ENCODE data around the gene PKIB. TPM values are rescaled to one million over a fixed set of nuclear protein-coding genes. Genes with fewer than 3 reads are reported as not detected.

PKIB gene
- total RNA-seq, 1 donor from 2014 or later = 4.1 TPM

DNA sequence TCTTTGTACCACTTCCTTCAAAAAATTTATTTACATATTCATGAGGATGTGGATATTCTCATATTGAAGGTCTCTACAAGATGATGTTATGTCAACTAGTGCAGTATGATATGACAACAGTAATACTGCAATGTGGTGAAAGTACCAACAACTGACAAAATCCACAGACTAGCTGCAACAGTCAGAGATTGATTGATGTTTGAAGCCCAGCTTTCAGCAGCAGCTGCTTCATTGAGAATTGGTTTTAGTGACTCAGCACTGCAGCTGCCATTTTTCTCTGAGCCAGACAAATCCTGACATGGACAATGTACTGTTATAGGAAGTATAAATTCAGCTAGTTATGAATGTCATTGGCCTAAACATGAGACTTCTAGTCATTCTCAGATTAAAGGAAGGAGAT lies 53.8 kb downstream of the PKIB start:
- FAIRE-seq (no peak), DNase-seq (ENCODE audit: low spot score in 2 of 2) (no peak)

DNA sequence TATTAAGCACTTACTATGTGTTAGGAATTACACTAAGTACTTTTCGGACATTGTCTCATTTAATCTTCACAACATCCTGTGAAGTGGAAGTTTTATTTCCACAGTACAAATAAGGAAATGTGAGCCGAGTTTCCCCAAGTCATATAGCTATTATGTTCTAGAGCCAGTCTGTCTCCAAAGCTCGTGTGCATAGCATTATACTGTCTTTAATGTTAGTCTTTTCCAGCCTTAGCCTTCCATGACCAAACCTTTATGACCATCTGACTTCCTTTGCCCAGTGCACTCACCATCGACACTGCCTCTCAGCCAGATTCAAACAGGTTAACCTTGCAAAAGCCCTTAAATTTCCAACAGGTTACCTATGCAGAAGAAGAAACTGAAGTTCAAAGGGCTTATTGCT lies 55.7 kb downstream of the PKIB start:
- DNase-seq (ENCODE audit: low spot score in 2 of 2) (no peak), FAIRE-seq (no peak)

DNA sequence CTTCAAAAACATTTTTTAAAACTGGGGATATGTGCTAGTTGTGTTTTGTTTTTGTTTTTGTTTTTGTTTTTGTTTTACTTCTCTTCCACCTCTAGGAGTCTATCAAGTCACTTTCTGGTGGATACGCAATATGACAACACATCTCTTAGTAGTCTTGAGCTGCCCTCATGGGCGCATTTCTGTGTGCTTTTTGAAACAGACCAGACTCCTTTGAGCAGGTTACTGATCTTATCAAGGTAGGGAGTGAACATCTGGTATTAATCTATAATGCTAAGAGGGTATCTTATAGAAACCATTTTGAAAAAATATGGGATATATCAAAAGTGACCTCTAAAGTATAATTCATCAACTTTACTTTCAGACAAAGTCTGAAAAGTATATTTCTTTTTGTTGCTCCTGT lies 56.2 kb downstream of the PKIB start:
- FAIRE-seq (no peak), DNase-seq (ENCODE audit: low spot score in 2 of 2) (no peak)

DNA sequence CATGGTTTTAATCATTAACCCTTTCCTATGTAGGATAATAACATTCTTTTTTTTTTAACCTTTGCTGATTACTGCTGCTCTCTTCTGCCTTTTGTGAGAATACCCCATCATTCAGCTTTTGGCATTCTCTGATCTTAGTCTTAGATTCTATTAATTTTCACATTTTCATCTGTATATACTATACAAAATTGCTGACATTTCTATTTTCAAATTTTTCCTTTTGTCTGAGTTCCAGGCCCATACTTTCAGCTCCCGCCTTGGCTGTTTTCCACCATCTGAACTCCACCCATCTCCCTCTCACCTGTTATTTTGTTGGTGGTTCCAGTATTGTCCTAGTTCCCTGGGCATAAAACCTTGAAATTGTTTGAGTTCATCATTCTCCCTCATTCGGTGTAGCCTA lies 59.2 kb downstream of the PKIB start:
- DNase-seq (ENCODE audit: low spot score in 2 of 2) (no peak), FAIRE-seq (no peak)

DNA sequence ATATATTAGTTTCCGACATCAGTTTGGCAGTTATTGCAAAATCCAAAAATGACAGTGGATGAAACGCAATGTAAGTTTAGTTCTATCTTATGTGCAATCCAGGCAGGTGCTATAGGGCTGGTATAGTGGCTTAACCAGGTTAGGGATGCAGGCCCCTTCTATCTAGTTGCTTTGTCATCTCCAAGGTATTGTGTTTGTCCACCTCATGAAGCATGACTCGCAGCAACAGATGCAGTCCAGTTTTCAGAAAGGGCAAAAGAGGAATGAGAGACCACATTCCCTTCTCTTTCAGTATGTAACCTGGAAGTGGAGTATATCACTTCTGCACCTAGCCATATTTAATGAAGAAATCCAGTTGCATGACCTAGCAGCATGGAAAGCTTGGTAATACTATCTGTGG lies 59.7 kb downstream of the PKIB start:
- FAIRE-seq = no peak
- DNase-seq (ENCODE audit: low spot score in 2 of 2) = no peak

DNA sequence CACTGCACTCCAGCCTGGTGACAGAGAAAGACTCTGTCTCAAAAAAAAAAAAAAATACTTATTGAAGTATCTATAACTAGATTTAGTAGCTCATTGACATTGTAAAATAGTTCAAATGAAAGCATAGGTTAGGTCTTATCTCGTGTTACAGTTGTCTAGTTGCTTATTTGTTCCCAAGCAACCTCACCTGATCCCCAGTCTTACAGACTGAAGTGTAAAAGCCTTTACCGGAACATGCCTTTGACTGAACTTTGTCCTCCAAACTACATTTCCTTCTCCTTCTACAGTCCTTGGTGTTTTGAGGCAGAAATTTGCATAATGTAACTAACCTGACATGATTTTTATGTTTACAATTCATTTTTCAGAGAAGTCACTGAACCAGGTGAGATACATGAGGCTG lies 61.0 kb downstream of the PKIB start:
- FAIRE-seq = no peak
- DNase-seq (ENCODE audit: low spot score in 2 of 2) = no peak

DNA sequence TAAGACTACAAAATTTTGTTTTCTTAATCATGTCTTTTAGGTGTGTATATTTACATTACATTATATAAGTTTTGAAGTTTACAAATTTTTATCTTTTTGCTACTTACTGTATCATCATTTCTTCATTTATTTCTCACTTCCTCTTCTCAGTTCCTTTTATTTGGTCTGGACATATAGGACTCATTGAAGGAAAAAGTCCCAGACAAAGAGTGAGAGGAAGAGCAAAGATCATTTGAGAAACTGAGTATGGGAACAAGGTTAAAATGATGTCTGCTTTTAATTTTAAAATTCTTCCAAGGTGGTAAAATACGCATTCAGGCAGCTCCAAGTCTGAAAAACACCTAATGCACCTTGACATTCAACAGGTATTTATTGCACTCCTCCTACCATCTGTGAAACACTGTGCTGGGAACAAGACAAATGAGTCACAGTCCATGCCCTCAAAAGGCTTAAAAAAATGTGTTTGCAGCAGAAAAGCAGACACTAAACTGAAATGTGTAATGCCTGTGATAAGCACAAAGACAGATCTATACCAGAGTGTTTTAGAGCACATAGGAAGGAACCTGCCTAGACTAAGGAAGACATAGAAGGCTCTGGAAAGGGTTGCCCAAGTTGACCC lies 63.2 kb downstream of the PKIB start:
- no peak for FAIRE-seq
- DNase-seq (ENCODE audit: low spot score in 2 of 2) = no peak

DNA sequence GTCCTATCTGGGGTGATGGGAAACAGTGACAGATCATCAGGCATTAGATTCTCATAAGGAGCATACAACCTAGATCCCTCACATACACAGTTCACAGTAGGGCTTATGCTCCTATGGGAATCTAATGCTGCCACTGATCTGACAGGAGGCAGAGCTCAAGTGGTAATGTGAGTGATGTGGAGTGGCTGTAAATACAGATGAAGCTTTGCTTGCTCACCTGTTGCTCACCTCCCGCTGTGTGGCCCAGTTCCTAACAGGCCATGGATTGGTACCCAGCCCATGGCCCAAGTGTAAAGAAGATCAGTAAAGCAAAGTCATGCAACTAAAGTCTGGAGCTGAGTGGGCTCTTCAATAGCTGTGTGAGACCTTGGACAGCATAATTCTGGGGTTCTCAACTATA lies 65.9 kb downstream of the PKIB start:
- FAIRE-seq = no peak

DNA sequence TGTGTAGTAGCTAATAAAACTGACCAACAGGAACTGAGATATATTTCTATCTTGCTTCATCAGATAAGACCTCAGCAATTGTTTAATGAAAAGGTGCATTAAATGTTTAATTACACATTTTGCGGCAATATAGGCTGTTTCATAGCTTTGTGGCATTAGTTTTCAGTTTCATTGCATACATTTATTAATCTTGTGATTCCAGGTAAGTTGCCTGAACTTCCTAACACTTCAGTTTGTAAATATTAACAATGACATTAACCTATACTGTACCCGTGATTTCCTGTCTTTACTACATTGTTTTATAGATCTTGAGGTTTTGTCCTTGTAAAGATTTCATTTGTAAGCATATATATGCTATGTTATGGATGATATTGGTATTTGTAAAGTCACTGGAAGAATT lies 66.5 kb downstream of the PKIB start:
- no peak for FAIRE-seq
- no peak for DNase-seq (ENCODE audit: low spot score in 2 of 2)

More for the DNA sequence above, 65.9 kb downstream of the PKIB start:
- no peak for DNase-seq (ENCODE audit: low spot score in 2 of 2)

DNA sequence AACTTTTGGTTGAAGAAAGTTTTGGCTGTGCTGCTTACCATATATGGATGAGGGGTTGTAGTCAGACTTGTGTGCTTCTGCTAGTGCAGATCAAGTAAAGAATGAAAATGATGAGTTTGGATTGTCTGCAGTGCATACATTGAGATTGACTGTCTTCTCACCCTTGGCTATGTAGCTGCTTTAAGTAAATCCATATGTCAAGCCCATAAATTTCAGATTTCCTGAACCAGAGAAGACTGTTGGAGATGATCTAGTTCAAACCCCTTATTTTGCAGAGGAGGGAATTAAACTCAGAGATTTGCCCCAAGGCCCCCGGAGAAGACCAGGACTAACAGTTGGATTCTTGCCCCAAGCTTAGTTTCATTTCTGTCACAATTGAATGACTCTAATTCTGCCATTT lies 67.2 kb downstream of the PKIB start:
- FAIRE-seq (no peak), DNase-seq (ENCODE audit: low spot score in 2 of 2) (no peak)

DNA sequence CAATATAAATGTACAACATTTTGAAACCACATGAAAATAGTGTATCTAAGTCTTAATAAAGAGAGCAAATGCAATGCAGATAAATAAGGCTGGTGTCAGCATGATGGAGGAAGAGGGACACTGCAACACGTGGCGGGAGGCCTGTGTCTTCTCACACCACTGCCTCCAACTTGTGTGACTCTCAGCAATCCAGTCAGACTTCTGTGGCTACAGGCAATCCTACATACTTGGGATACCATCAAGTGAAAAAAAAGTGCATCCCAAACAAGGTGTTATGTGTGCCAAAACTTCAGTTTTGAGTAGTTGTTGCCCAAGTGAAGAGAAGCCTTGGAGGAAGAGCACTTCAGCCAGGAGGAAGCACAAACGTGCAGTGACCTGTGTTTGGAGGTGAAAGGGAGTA lies 68.6 kb downstream of the PKIB start:
- DNase-seq (ENCODE audit: low spot score in 2 of 2) (no peak), FAIRE-seq (no peak)

DNA sequence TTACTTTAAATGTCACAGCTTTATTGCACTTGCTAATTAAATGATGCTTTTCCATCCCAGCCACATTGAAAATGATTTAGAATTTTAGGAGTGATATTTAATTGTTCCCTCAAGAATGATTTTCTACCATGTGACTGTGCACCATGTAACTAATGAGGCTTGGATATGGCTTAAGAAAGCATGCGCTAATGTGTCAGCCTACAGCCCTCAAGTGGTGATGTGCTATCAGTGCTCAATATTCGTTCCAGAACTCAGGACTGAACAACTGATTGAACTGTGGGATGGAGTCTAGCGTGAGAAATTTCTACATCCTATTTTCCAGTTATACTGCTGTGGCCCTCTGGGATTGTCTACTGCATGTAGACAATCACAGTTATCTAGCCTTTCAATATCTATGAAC lies 71.5 kb downstream of the PKIB start:
- no peak for DNase-seq (ENCODE audit: low spot score in 2 of 2)
- no peak for FAIRE-seq

DNA sequence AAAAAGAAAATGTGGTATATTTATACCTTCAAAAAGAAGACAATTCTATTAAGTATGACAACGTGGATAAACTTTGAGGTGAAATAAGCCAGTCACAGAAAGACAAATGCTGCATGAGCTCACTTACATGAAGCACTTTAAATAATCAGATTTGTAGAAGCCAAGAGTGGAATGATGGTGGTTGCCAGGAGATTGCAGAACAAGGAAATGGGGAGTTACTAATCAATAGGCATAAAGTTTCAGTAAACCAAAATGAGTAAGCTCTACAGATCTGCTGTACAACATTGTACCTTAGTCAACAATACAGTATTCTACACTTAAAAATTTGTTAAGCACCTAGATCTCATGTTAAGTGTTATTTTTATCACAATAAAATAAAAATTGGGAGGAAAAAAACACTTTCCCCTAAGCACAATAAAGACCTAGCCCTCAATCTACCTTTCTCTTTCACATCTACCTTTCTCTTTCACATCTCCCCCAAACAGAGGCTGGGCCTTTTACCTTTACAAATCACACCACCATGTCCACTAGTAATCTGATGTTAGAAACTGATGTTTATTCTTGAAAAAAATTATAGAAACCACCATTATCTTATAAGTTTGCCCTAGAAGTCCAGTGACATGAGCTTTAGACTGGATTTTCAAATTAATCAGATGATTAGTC lies 73.9 kb downstream of the PKIB start:
- DNase-seq (ENCODE audit: low spot score in 2 of 2) (no peak), FAIRE-seq (no peak)

DNA sequence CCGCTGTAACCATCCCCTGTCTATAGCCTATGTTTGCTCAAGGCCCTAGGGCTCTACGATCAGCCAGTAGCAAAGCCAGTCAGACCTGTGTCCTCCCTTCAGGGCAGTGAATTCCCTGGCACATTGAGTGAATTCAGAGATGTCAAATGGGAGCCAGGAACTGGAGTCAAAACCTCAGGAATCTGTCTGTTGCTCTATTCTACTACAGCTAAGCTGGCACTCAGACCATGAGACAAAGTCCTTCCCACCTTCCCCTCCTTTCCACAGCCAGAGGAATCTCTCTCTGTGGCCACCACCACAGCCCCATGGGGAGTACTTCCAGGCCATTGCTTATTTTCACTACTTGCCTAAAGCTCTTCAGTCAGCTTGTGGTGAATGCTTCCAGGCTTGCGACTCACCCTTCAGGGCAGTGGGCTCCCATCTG lies 82.0 kb downstream of the PKIB start:
- no peak for DNase-seq (ENCODE audit: low spot score in 2 of 2)
- FAIRE-seq = no peak

DNA sequence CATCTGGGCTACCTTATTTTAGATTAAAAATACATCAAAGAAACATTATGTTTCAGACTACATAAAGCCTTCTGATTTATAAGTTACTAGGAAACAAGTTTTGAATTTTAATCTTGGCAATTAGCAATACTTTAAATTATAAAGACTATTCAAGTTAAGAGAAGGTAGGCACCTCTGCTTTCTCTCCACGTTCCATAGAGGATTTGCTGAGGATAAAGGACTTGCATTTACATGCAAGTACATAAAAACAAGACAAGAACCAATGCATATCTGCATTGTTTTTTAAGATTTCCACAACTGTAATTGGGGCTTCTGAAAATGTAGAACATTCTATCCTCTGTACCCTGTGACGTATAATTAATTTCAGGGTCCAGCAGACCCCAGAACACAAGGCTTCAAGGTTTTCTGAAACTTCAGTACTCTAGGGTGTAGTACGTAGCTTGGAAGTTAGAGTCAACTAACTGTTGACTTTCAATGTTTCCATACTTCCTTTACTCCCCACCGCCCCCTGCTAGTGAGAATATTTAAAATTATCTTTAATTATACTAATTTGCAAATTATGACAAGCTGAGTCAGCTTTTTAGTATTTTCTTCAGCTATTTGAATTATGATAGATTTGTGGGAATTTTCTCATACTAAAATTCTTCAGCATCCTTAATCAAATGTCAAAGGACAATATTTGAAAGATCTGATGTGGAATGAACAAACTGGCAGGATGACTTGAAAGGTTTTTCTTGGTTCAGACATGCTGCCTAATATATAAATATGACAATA lies 82.8 kb downstream of the PKIB start:
- DNase-seq (ENCODE audit: low spot score in 2 of 2) (no peak), FAIRE-seq (no peak)

DNA sequence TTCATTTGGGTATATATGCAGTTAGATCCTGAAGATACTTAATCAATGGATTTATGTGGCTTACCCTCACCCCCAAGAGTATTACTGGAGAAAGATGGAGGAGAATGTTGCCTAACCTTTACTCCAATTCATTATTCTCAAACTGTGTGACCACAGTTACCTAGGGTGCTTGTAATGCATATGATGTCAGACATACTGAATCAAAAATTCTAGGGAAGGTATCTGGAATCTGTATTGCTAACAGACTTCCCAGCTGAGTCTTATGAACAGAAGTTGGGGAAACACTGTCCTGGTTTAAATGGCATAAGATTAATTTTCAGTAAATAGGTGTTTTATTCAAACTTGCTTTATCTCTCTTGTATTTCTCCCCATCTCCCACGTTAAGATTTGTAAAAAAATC lies 83.9 kb downstream of the PKIB start:
- DNase-seq (ENCODE audit: low spot score in 2 of 2) (no peak), FAIRE-seq (no peak)

DNA sequence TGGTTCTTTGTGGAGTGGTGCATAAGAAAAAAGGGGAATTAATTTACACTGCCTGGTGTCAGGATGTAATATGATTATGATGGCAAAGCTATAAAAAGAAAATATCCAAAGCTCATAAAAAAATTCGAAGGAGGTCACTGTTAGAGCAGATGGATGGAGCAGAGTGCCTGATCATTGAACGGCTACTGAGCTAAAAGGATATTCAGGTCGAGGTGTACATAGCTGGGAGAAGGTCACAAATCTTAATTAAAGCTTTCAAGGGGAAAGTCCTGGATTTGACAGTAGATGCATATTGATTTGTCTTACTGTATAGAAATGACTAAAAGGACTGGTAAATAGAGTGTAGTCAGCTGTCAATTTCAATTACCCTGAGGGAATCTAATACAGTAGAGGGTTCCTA lies 84.4 kb downstream of the PKIB start:
- DNase-seq (ENCODE audit: low spot score in 2 of 2) = no peak
- FAIRE-seq = no peak

DNA sequence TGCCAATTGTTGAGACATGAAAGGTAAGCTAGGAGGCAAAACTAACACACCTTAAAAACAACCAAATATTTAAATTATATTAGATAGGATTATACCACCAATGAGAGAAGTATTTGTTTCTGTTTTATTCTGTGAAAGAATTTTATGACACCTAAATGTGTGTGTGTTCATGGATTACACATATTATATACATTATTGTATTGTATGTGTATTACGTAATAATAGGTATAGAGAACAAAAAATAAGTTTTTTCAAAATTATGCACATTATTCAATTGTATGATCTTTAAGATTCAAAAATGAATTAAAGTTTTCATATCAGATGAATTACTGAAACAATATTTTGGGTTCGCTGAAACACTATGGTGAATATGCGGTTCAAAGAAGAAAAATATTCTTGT lies 85.0 kb downstream of the PKIB start:
- no peak for FAIRE-seq
- DNase-seq (ENCODE audit: low spot score in 2 of 2) = no peak

DNA sequence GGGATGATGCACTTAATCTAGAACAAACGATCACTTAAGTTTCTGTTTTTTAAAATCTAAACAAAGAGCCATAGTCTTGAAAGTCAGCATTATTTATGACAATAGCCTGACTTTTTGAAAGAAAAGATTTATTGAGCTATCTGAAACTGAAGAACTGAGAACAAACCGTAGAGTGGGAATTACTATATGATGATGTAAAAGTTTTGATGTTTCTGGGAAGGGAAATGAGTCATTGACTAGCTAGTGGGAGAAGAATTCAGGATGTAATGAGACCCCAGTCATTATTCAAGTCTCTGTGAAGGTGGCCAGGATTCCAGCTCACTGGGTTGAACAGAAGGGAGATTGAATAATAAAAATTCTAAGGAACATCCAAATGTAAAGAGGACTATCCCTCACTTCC lies 85.9 kb downstream of the PKIB start:
- FAIRE-seq (no peak), DNase-seq (ENCODE audit: low spot score in 2 of 2) (no peak)

DNA sequence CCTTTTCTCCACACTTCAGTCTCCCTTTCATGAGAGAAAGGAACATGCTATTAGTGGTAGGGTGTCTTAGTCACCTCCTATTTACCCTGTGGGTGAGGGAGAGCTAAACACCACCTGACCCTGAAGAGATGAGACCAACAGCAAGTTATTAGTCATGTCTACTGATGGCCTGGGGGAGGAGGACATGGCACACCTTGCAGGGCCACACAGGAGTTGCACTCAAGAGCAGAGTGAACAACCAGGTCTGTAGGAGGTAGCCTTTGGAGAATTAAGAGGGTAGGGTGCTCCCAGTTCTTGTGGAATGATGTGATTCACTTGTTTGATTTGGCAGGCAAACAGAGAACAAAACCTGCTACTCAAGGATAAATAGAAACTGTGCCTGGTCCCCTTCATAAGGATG lies 86.6 kb downstream of the PKIB start:
- FAIRE-seq (no peak), DNase-seq (ENCODE audit: low spot score in 2 of 2) (no peak)

DNA sequence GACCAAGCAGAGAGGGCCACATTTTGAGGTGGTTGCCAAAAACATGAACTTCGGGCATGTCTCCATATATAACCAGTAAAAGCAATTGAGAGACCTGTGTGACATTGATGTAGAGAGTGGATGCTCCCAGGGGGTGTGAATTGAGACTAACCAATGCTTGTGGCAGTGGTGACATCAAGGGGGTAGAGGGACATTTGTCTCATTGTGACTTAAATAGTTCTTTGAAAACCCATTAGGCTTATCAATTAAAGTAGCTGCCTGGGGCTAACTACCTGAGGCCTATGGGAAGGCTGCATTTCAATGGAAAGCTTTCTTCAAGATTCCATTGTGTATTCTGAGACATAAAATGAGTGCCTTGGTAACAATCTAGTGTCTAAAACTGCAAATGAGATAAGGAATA lies 87.3 kb downstream of the PKIB start:
- DNase-seq (ENCODE audit: low spot score in 2 of 2) (no peak), FAIRE-seq (no peak)

DNA sequence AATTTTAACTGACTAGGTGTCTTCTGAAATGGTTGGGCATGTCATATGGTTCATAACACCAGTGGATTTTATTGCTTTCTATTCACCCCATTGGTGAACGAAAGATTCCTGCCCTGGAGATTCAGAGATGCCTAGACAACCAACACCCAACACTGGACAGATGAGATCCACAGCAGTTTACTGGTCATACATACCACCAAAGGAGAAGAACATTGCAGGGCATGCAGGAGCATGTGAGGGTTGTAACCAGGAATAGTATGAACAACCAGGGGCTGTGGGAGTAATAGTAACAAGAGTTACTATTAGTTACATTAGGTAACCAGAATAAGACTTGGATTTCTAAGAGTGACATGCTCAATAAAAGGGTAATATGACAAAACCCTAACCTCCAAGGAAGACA lies 91.5 kb downstream of the PKIB start:
- no peak for DNase-seq (ENCODE audit: low spot score in 2 of 2)
- FAIRE-seq = no peak

Measured in frontal cortex (tissue), 4 donors.